Rectal smooth muscle tissue (tissue), 1 donor: ENCODE results near the gene ACOXL.

Experiments used
- H3K27ac ChIP-seq: one replicate; pipeline ENCODE4 v1.7.0; 2013; ENCODE audit warnings: low read depth, low read length, inconsistent platforms
- H3K27me3 ChIP-seq: one replicate; pipeline ENCODE4 v1.7.0; 2013; ENCODE audit warnings: low read length; ENCODE audit not compliant: control insufficient read depth, insufficient read depth
- H3K36me3 ChIP-seq: one replicate; pipeline ENCODE4 v1.7.0; 2013; ENCODE audit warnings: low read length; ENCODE audit not compliant: control insufficient read depth, insufficient read depth
- H3K4me1 ChIP-seq: one replicate; pipeline ENCODE4 v1.7.0; 2013; ENCODE audit warnings: low read length; ENCODE audit not compliant: control insufficient read depth, insufficient read depth
- H3K4me3 ChIP-seq: one replicate; pipeline ENCODE4 v1.7.0; 2013; ENCODE audit warnings: low read length
- H3K9ac ChIP-seq: one replicate; pipeline ENCODE4 v1.7.0; 2013; ENCODE audit warnings: low read length

Gene ACOXL

DNA sequence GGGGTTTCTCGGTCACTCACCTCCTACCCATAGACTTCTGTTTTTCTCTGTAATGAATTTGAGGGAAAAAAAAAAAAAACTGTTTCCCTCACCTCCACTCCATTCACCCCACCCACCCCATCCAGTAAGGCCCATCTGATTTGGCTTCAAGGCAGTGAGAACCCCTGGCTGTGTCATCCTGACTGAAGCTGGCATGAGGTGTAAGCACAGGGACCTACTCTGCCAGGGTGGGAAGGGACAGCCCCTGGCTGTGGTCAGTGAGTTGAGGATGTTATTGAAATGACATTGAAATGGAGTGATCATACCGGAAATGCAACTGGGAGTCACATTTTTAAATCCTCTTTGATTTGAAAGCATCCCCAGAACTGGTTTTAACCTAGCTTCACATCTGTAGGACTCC is 369.2 kb downstream of the ACOXL start:
- no peaks in the 10 kb centered on the region for H3K27me3 ChIP-seq
- no peaks in the 10 kb centered on the region for H3K4me1 ChIP-seq
- H3K27ac ChIP-seq, result no peak overlapping the region
- H3K4me3 ChIP-seq, result no peak overlapping the region
- H3K36me3 ChIP-seq, result no peaks in the 10 kb centered on the region
- no peak overlapping the region for H3K9ac ChIP-seq

DNA sequence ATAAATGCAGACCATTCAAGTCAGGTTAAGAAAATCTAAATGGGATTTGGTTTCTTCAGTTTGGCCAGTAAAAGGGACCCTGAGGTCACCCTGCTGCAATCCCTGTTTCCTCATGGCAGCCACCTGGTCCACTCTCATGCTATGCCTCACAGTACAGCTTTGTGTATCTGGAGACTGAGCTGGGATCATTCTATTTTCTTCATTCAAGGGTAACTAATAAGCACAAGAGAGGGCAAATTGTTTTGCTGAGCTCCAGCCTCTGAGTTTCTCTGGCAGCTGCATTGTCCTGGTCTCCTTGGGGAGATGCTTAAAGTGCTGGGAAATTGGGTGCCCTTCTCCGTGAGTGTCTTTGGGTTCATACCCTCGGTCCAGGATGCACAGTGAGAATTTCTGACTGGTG is 369.8 kb downstream of the ACOXL start:
- no peak overlapping the region for H3K9ac ChIP-seq
- H3K36me3 ChIP-seq, result no peaks in the 10 kb centered on the region
- H3K27ac ChIP-seq, result no peak overlapping the region
- H3K4me1 ChIP-seq, result no peaks in the 10 kb centered on the region
- no peak overlapping the region for H3K4me3 ChIP-seq
- no peaks in the 10 kb centered on the region for H3K27me3 ChIP-seq

DNA sequence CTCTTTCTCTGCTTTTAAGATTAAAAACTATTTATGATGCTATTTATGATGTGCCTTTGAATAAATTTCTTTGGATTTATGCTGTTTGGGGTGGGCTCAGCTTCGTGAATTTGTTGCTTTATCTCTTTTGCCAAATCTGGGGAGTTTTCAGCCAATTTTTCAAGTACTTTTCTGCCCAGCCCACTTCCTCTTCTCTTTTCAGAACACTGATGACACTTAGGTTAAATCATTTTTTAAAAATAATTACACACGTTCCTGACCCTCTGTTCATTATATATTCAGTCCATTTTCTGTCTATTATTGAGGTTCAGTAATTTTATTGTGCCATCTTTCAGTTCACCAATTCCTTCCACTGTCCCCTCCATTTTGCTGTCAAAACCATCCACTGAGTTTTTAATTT is 373.6 kb downstream of the ACOXL start:
- Histone ChIP-seq H3K4me1 (no peaks in the 10 kb centered on the region), H3K27ac (no peak overlapping the region), H3K9ac (no peak overlapping the region), H3K36me3 (no peaks in the 10 kb centered on the region), H3K27me3 (no peaks in the 10 kb centered on the region), H3K4me3 (no peak overlapping the region)

GRCh38 chr2:111106706-111107105 is 374.3 kb downstream of the ACOXL start:
- H3K4me3 ChIP-seq, result no peak overlapping the region
- no peaks in the 10 kb centered on the region for H3K4me1 ChIP-seq
- H3K27me3 ChIP-seq, result no peaks in the 10 kb centered on the region
- no peak overlapping the region for H3K9ac ChIP-seq
- H3K27ac ChIP-seq, result no peak overlapping the region
- no peaks in the 10 kb centered on the region for H3K36me3 ChIP-seq

DNA sequence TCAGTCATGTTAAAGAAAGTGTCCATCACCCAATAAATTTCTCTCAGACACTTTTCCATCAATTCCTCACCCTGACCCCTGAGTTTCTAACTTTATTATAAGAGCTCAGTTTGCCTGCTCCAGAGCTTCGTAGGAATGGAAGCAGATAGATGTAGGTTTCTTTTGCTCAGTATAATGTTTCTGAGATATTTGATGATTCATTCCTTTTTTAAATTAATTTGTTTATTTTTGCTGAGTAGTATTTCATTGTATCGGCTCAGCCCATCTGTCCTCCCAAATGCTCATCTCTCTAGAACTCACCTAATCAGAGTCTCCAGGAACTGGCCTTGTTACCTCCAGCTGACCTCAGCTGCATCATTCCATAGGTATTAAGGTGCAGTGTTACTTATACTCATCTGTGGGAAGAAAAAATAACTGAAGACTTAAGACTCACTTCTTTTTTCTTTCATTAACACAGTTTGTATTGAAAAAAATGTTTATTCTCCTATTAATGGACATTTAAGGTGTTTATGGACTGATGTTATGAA is 376.4 kb downstream of the ACOXL start:
- no peak overlapping the region for H3K27ac ChIP-seq
- H3K4me1 ChIP-seq, result no peaks in the 10 kb centered on the region
- no peak overlapping the region for H3K9ac ChIP-seq
- H3K4me3 ChIP-seq, result no peak overlapping the region
- H3K27me3 ChIP-seq, result no peaks in the 10 kb centered on the region
- H3K36me3 ChIP-seq, result no peaks in the 10 kb centered on the region

GRCh38 chr2:111111101-111111755 is 378.9 kb downstream of the ACOXL start:
- no peak overlapping the region for H3K9ac ChIP-seq
- H3K27me3 ChIP-seq, result no peaks in the 10 kb centered on the region
- H3K27ac ChIP-seq, result no peak overlapping the region
- H3K4me1 ChIP-seq, result no peaks in the 10 kb centered on the region
- no peak overlapping the region for H3K4me3 ChIP-seq
- H3K36me3 ChIP-seq, result no peaks in the 10 kb centered on the region

- Histone ChIP-seq H3K4me1 (peaks cover 6% of the 10 kb centered on the region), H3K27ac (no peak overlapping the region), H3K4me3 (no peak overlapping the region), H3K9ac (no peak overlapping the region), H3K36me3 (no peaks in the 10 kb centered on the region), H3K27me3 (peaks cover 7% of the 10 kb centered on the region)
Measured at GRCh38 chr2:111113838-111114237, 381.5 kb downstream of the ACOXL start.

- H3K9ac ChIP-seq, result no peak overlapping the region
- H3K36me3 ChIP-seq, result no peaks in the 10 kb centered on the region
- no peak overlapping the region for H3K27ac ChIP-seq
- peaks cover 6% of the 10 kb centered on the region for H3K4me1 ChIP-seq
- H3K4me3 ChIP-seq, result no peak overlapping the region
- peaks cover 7% of the 10 kb centered on the region for H3K27me3 ChIP-seq
Measured at GRCh38 chr2:111116011-111116746, 383.8 kb downstream of the ACOXL start.

- Histone ChIP-seq H3K27me3 (peaks cover 7% of the 10 kb centered on the region), H3K4me1 (peaks cover 9% of the 10 kb centered on the region), H3K9ac (no peak overlapping the region), H3K27ac (no peak overlapping the region), H3K36me3 (no peaks in the 10 kb centered on the region), H3K4me3 (peak overlapping the region; percentile 59)
Measured at GRCh38 chr2:111116843-111117597, 384.6 kb downstream of the ACOXL start.

DNA sequence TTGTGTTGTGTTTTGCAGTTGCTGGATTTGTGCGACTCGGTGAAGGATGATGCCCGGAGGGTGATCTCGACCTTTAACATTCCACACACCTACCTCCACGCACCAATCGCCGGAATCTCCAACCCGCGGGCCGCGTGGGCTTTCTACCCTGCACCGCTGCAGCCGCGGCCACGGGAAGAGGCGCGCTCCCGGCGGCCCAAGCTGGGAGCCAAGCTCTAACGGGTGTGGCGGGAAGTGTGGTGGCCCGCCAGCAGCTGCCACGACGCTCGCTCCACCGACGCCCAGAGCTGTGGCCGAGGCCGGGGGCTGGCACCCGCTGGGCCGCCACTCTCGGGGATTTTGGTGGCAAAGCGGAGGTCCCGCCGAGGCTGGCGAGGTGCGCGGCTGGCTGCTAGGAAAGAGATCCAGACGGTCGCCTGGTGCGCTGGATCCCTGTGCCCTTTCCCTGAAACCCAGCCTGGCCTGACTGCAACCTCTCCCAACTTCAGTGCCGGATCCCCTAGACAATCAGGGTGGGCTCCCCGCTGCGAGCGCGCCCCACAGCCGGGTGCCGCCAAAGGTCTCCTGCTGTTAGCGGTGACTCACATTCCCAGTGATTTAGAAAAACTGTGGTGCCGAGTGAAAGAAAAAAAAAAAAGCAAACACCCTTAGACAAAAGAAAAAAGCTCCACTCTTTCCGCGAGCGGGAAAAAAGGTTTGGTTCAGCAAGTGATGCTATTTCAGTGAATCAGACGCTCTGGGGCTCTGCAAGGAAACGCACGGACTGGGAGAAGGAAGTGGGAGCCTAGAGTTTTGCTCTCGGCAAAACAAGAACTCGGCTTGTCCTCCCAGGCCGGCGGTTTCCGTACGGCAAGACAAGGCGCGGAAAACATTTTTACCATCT is 385.5 kb downstream of the ACOXL start:
- Histone ChIP-seq H3K4me1 (peaks cover 9% of the 10 kb centered on the region), H3K4me3 (peak overlapping the region; percentile 59), H3K9ac (no peak overlapping the region), H3K27ac (no peak overlapping the region), H3K36me3 (no peaks in the 10 kb centered on the region), H3K27me3 (peaks cover 7% of the 10 kb centered on the region)

DNA sequence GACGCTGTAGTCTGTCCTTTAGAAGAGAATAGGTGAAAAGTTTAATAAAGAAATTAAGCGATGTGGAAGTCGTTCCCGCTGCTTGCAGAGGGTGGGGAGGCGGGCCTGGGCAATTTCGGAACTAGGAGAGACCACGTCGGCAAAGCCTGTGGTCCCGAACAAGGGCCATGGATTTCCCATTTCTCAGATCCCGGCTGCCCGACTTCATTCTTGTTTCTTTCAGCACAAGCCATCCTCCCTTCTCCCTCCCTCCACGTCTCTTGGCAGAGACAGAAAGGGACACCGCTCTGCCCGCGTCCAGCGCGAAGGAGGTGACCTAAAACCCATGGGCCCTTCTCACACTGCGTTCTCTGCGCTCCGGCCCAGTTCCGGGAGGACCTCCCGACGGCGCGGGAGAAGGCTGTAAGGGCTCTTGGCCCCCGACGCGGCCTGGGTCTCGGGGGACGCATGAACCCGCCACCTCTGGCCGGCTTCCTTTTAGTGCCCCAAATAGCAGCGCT is 386.2 kb downstream of the ACOXL start:
- Histone ChIP-seq H3K27ac (no peak overlapping the region), H3K4me1 (peaks cover 11% of the 10 kb centered on the region), H3K36me3 (no peaks in the 10 kb centered on the region), H3K4me3 (peak overlapping the region; percentile 59), H3K9ac (no peak overlapping the region), H3K27me3 (peaks cover 7% of the 10 kb centered on the region)
